ENCODE measurements around the gene CSPG4. TPM values are rescaled to one million over a fixed set of nuclear protein-coding genes. Genes with fewer than 3 reads are reported as not detected.
A peak's percentile ranks its signal among the peaks of the same experiment; 100 is the strongest.

CSPG4 gene
- total RNA-seq, 1 experiment from 2014 or later: 17.5 TPM

DNA sequence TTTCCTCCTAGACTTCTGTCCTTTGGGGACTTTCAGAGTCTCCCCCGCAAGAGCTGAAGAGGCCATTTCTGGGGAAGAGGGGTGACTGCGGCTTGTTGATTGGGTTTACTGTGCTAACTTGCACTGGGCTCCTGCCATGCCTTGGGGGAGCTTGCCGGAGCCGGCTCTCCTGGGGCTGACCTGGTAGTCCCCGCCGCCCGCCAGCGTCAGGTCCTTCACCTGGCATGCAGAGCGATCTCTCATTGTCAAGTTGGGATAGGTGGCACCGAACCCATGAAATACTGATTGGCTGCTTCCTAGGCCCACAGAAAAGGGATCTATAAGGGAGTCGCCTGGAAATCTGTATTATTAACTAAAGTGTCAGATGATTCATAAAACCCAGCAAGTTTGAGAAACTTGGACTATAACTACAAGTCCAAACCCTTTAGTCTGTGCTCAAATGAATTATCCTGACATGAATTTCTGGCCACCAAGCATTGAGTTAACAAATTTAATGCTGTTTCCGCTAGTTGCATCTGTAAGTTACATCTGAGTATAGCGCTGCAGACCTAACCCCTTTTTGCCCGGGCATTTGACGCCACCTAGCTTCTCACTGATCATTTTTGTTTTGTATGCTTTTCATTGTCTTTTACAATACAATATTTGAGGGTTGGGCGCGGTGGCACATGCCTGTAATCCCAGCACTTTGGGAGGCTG, 72.0 kb downstream of the CSPG4 start:
- Histone ChIP-seq H3K4me3 (ENCODE audit: low read depth in 2 of 2, low read length in 2 of 2) (peak overlapping the region; percentile 71 to 99), H3K27me3 (ENCODE audit: control insufficient read depth, insufficient read depth, low read length) (no peaks in the 10 kb centered on the region), H3K9me3 (ENCODE audit: control insufficient read depth, insufficient read depth, low read depth, low read length) (no peaks in the 10 kb centered on the region), H3K4me1 (ENCODE audit: control insufficient read depth, insufficient read depth, low read length) (peaks cover 15% of the 10 kb centered on the region), H3K27ac (ENCODE audit: low read length) (peak overlapping the region; percentile 94), H3K36me3 (ENCODE audit: control insufficient read depth, insufficient read depth, low read length) (peaks cover 2% of the 10 kb centered on the region; the same call in 1 of the 2 replicates)
- ATAC-seq (peak; percentile 75), DNase-seq (ENCODE audit: low read depth, low spot score) (peak; percentile 76)
- in situ Hi-C loops (cut with HindIII; ENCODE audit: low pct_unique_long_range_greater_than_20kb, low sequenced_read_pairs) (no loop called here), intact Hi-C loops (cut with micrococcal nuclease; ENCODE audit: unreplicated experiment) (loop anchor here (5.0 kb wide), 1 partner anchor 42 kb away; no protein-coding TSS in a partner anchor)
- ChIA-PET POLR2A (no interaction called here), CTCF (interaction anchor here (0.7 to 1.4 kb wide), 3 partner anchors 8 to 42 kb away, joined by 3 read pairs; no protein-coding TSS in a partner anchor)
- TF ChIP-seq, protein P1, sequence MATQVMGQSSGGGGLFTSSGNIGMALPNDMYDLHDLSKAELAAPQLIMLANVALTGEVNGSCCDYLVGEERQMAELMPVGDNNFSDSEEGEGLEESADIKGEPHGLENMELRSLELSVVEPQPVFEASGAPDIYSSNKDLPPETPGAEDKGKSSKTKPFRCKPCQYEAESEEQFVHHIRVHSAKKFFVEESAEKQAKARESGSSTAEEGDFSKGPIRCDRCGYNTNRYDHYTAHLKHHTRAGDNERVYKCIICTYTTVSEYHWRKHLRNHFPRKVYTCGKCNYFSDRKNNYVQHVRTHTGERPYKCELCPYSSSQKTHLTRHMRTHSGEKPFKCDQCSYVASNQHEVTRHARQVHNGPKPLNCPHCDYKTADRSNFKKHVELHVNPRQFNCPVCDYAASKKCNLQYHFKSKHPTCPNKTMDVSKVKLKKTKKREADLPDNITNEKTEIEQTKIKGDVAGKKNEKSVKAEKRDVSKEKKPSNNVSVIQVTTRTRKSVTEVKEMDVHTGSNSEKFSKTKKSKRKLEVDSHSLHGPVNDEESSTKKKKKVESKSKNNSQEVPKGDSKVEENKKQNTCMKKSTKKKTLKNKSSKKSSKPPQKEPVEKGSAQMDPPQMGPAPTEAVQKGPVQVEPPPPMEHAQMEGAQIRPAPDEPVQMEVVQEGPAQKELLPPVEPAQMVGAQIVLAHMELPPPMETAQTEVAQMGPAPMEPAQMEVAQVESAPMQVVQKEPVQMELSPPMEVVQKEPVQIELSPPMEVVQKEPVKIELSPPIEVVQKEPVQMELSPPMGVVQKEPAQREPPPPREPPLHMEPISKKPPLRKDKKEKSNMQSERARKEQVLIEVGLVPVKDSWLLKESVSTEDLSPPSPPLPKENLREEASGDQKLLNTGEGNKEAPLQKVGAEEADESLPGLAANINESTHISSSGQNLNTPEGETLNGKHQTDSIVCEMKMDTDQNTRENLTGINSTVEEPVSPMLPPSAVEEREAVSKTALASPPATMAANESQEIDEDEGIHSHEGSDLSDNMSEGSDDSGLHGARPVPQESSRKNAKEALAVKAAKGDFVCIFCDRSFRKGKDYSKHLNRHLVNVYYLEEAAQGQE (IDR thresholded peaks at IDR 0.05; ENCODE audit: insufficient read depth in 1 of 2, low read depth in 2 of 2, low read length in 1 of 2): no peak
- TF ChIP-seq POLR2AphosphoS5 (IDR thresholded peaks at IDR 0.05; ENCODE audit: low read depth, low read length): no peak
- TF ChIP-seq TCF7L2 (IDR thresholded peaks at IDR 0.05; ENCODE audit: low read depth, low read length): no peak
- no peak for TF ChIP-seq SIN3A (IDR thresholded peaks at IDR 0.05; ENCODE audit: borderline replicate concordance, insufficient read depth, low read depth, low read length)
- TF ChIP-seq CTCF (IDR thresholded peaks at IDR 0.05): peak; percentile 74
- TSS peak; percentile 97 for BruUV-seq (replicated peaks)

GRCh38 chr15:75639709-75640482, 72.8 kb downstream of the CSPG4 start, which contains the start of gene IMP3:
Gene IMP3 (minus strand): TSS chr15:75640224. CDS start chr15:75640168, 56 bp downstream.
- peak; percentile 80; the same call in 1 of the 2 replicates for TF ChIP-seq SIN3A (IDR thresholded peaks at IDR 0.05; ENCODE audit: borderline replicate concordance, insufficient read depth, low read depth, low read length)
- peak; percentile 97 for TF ChIP-seq POLR2AphosphoS5 (IDR thresholded peaks at IDR 0.05; ENCODE audit: low read depth, low read length)
- no peak; the same call in 1 of the 2 replicates for TF ChIP-seq TCF7L2 (IDR thresholded peaks at IDR 0.05; ENCODE audit: low read depth, low read length)
- TF ChIP-seq, protein P1 (IDR thresholded peaks at IDR 0.05; ENCODE audit: insufficient read depth in 1 of 2, low read depth in 2 of 2, low read length in 1 of 2): peak in 1 of 2 experiments; percentile 33; a peak in 1 of 4 replicates
- TF ChIP-seq CTCF (IDR thresholded peaks at IDR 0.05): no peak
- POLR2A ChIA-PET: interaction anchor here (1.0 kb wide), 1 partner anchor 188 kb away, joined by 3 read pairs; no protein-coding TSS in a partner anchor
- peak; percentile 97 for ATAC-seq
- in situ Hi-C loops (cut with HindIII; ENCODE audit: low pct_unique_long_range_greater_than_20kb, low sequenced_read_pairs) (no loop called here), intact Hi-C loops (cut with micrococcal nuclease; ENCODE audit: unreplicated experiment) (loop anchor here (5.0 kb wide), 2 partner anchors 42 to 183 kb away; no protein-coding TSS in a partner anchor)
- H3K9me3 ChIP-seq (ENCODE audit: control insufficient read depth, insufficient read depth, low read depth, low read length): no peaks in the 10 kb centered on the region
- H3K27me3 ChIP-seq (ENCODE audit: control insufficient read depth, insufficient read depth, low read length): no peaks in the 10 kb centered on the region
- H3K27ac ChIP-seq (ENCODE audit: low read length): peak within 1 kb of the TSS; percentile 94
- no TSS peak for BruUV-seq (replicated peaks)
- peaks cover 15% of the 10 kb centered on the region for H3K4me1 ChIP-seq (ENCODE audit: control insufficient read depth, insufficient read depth, low read length)
- peaks cover 2% of the 10 kb centered on the region; the same call in 1 of the 2 replicates for H3K36me3 ChIP-seq (ENCODE audit: control insufficient read depth, insufficient read depth, low read length)
- H3K4me3 ChIP-seq (ENCODE audit: low read depth in 2 of 2, low read length in 2 of 2): peak within 1 kb of the TSS; percentile 71 to 99
- peak; percentile 93 for DNase-seq (ENCODE audit: low read depth, low spot score)
- CTCF ChIA-PET: interaction anchor here (0.5 to 1.4 kb wide), 3 partner anchors 11 to 188 kb away, joined by 3 to 7 read pairs (median 3); partner anchors contain the start of gene SIN3A

All from Panc1 (cell line).